Testis (tissue), 3 donors: ENCODE measurements around the gene RAB4B. TPM values are rescaled to one million over a fixed set of nuclear protein-coding genes. Genes with fewer than 3 reads are reported as not detected.

Experiments used
- DNase-seq: peaks from one replicate; pipeline ENCODE4 v3.0.0-alpha.2; 2019
- H3K27ac ChIP-seq, 2 donors: fragments of 200-600 bp; sonication (generic); one replicate each; pipeline ENCODE4 v1.5.1; 2019
- H3K27me3 ChIP-seq: fragments of 200-600 bp; sonication (generic); one replicate; pipeline ENCODE4 v1.5.1; 2019
- H3K36me3 ChIP-seq: fragments of 200-600 bp; sonication (generic); one replicate; pipeline ENCODE4 v1.5.1; 2017; ENCODE audit warnings: low read depth; ENCODE audit errors: missing control alignments
- H3K4me1 ChIP-seq: fragments of 200-600 bp; sonication (generic); one replicate; pipeline ENCODE4 v1.5.1; 2019
- H3K4me3 ChIP-seq, 2 donors: fragments of 200-600 bp; sonication (generic); one replicate each; pipeline ENCODE4 v1.5.1; 2017 to 2019
- H3K9me3 ChIP-seq: fragments of 200-600 bp; sonication (generic); one replicate; pipeline ENCODE4 v1.5.1; 2017
- CTCF ChIP-seq, 3 experiments: fragments of 450-650 bp in 2 of 3; fragments of 200-600 bp in 1 of 3; sonication (generic) in 1 of 3; IDR thresholded peaks; one replicate each; pipeline ENCODE4 v1.5.1; 2016 to 2019; ENCODE audit warnings: antibody characterized with exemption in 3 of 3, mild to moderate bottlenecking in 2 of 3, moderate library complexity in 1 of 3
- POLR2A ChIP-seq: fragments of 450-650 bp; IDR thresholded peaks from one replicate; pipeline ENCODE4 v1.6.1; 2017; ENCODE audit warnings: antibody characterized with exemption, mild to moderate bottlenecking, moderate library complexity
- WGBS, 2 donors: methylation state at CpG; one replicate each; pipeline ENCODE4 v1.1.5; 2018; 5-methylcytosine and 5-hydroxymethylcytosine counted together
- intact Hi-C: fragments of 100-400 bp; cut with DNase I; formaldehyde crosslinking; loops from one replicate; pipeline ENCODE4 v1.15.1; 2023; ENCODE audit warnings: low total_unique reads
- polyA plus RNA-seq: library from polyadenylated mRNA; stranded (reverse); fragments of 350-450 nt; fragmentation: Illumina TruSeq; extraction: RNeasy Lipid Tissue Mini Kit (QIAGEN cat#74804); gene quantifications from one replicate; pipeline ENCODE4 v1.2.3, GENCODE V29; 2014; ENCODE audit warnings: low read depth, low replicate concordance; ENCODE audit not compliant: insufficient read depth
- total RNA-seq, 2 donors: library from RNA; depleted of rRNA; stranded (reverse); fragments of >200 nt; gene quantifications; one replicate each; pipeline ENCODE4 v1.2.3, GENCODE V29; 2016

RAB4B gene
- total and polyA plus RNA-seq, 3 donors from 2014 or later: 44.7 to 49.3 (median 46.7) TPM

GRCh38 chr19:40803170-40803856 lies 25.3 kb downstream of the RAB4B start:
- TF ChIP-seq CTCF (IDR thresholded peaks at IDR 0.05) (no peak), POLR2A (no peak)
- 32 to 34% methylated on average over 9 of the region's 9 CpGs for WGBS, 2 donors
- Histone ChIP-seq H3K4me3 (no peak overlapping the region), H3K9me3 (no peaks in the 10 kb centered on the region), H3K4me1 (peaks cover 54% of the 10 kb centered on the region), H3K27ac (peak overlapping the region; percentile 61 to 95), H3K27me3 (no peaks in the 10 kb centered on the region), H3K36me3 (no peaks in the 10 kb centered on the region)
- intact Hi-C loops: no loop called here
- no peak for DNase-seq

GRCh38 chr19:40803857-40804782 lies 26.1 kb downstream of the RAB4B start:
- H3K27me3 ChIP-seq: no peaks in the 10 kb centered on the region
- H3K9me3 ChIP-seq: no peaks in the 10 kb centered on the region
- H3K4me3 ChIP-seq: no peak overlapping the region
- H3K4me1 ChIP-seq: peaks cover 54% of the 10 kb centered on the region
- WGBS, 2 donors: 54 to 70% methylated on average over 6 of the region's 6 CpGs
- no peaks in the 10 kb centered on the region for H3K36me3 ChIP-seq
- no peak for DNase-seq
- peak overlapping the region; percentile 61 to 95 for H3K27ac ChIP-seq
- TF ChIP-seq POLR2A (no peak), CTCF (IDR thresholded peaks at IDR 0.05) (no peak)
- intact Hi-C loops: no loop called here

GRCh38 chr19:40804783-40805242 lies 26.8 kb downstream of the RAB4B start:
- Histone ChIP-seq H3K4me1 (peaks cover 54% of the 10 kb centered on the region), H3K27ac (no peak overlapping the region)
- DNase-seq: no peak

GRCh38 chr19:40805258-40805868 lies 27.3 kb downstream of the RAB4B start:
- DNase-seq: no peak
- H3K4me3 ChIP-seq: no peak overlapping the region
- H3K4me1 ChIP-seq: peaks cover 58% of the 10 kb centered on the region
- 70 to 83% methylated on average over 2 of the region's 2 CpGs for WGBS, 2 donors
- no peaks in the 10 kb centered on the region for H3K9me3 ChIP-seq
- H3K27me3 ChIP-seq: no peaks in the 10 kb centered on the region
- peak overlapping the region in 1 of 2 donors; percentile 39 for H3K27ac ChIP-seq
- intact Hi-C loops: no loop called here
- no peaks in the 10 kb centered on the region for H3K36me3 ChIP-seq
- TF ChIP-seq POLR2A (no peak), CTCF (IDR thresholded peaks at IDR 0.05) (no peak)

More at GRCh38 chr19:40804783-40805242, 26.8 kb downstream of the RAB4B start:
- Histone ChIP-seq H3K27me3 (no peaks in the 10 kb centered on the region), H3K36me3 (no peaks in the 10 kb centered on the region), H3K4me3 (no peak overlapping the region), H3K9me3 (no peaks in the 10 kb centered on the region)
- WGBS, 2 donors: 23 to 24% methylated on average over 4 to 7 of the region's 7 CpGs
- TF ChIP-seq CTCF (IDR thresholded peaks at IDR 0.05) (no peak), POLR2A (no peak)
- intact Hi-C loops: no loop called here
